Measurements from ENCODE around the gene TMEM132D.

Gene TMEM132D

DNA sequence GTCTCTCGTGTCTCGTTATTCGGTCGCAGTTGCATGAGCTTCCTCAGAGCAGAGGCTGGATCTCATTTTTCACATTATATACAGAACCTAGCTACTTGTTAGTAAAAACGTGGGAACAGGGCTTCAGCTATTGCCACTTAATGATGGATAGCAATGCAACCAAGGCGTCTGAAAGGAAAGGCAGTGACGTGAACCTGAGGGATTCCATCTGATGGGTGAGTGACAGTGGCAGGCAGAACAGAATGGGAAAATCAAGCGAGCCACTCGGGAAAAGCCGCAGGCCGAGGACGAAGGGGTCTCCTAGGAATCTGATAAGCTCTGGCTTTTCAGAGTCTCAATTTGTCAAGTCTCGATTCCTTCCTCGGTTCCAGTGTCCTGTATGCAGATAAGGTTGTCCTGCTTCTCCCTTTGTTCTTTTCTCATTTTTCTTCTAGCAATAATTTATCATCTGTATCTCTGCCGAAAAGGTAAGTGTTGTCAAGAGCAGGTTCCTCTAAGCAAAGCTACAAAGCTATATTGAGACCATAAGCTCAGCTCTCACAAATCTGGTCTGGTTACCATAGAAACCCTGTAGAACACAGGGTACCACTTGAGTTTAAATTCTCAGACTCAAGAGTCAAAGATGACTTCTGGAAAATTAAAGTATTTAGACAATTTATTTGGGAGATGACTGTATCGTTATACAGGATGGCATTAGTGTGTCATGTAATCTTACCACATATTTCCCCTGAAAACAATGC, 633.9 kb downstream of the TMEM132D start:
- DNase-seq (ENCODE audit: low read depth in 4 of 4, low spot score in 1 of 4), result no peak

GRCh38 chr12:129258781-129259318, 645.0 kb downstream of the TMEM132D start:
- no peak for DNase-seq (ENCODE audit: low read depth in 4 of 4, low spot score in 1 of 4)

DNA sequence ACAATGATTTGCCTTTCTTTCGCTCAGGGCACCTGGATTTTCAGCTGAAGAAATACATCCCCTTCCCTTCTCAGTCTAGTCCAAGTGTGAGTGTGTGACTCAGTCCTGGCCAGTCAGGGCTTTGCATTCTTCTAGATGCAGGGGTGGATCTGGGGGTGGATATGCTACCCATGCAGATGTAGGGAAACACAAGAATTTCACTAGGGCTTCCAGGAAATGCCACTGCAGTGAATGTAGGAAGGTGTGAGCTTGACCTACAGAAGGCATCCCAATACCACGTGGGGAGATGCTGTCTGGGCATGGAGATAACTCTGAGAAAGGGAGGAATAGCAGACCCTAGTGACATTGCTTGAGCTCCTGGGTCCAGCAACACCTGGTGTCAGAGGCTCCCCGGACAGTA, 646.3 kb downstream of the TMEM132D start:
- DNase-seq (ENCODE audit: low read depth in 4 of 4, low spot score in 1 of 4), result no peak

DNA sequence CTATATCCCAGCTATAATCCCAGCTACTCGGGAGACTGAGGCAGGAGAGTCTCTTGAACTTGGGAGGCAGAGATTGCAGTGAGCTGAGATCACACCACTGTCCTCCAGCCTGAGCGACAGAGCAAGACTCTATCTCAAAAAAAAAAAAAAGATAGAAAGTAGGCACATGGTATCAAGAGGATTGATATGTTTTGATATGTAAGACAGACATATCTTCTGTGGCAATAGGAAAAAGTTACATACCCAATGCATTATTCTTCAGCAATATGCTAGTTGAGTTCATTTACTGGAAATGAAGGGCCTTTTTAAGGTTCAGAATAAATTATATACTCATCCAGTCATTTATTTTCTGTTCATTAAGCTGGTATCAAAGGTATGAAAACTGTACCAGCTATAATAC, 657.2 kb downstream of the TMEM132D start:
- DNase-seq (ENCODE audit: low read depth in 4 of 4, low spot score in 1 of 4), result no peak

DNA sequence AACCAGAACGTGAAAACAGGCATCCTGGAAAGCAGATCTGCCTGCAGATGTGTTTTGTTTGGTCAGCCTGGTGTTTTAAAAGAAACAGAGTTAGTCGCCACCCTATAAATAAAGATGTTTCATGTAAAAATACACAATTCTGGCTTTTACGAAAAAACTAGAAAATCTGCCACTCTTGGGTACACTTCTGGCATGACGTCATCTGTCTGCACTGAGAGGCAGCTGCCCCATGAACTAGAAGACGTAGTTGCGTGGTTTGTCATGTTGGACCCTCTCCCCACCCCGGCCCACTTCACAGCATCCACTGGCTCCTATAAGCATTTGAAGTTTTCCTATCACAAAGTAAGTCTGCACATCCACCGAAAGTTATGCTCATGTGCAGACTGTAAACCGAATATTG, 658.1 kb downstream of the TMEM132D start:
- no peak for DNase-seq (ENCODE audit: low read depth in 4 of 4, low spot score in 1 of 4)

DNA sequence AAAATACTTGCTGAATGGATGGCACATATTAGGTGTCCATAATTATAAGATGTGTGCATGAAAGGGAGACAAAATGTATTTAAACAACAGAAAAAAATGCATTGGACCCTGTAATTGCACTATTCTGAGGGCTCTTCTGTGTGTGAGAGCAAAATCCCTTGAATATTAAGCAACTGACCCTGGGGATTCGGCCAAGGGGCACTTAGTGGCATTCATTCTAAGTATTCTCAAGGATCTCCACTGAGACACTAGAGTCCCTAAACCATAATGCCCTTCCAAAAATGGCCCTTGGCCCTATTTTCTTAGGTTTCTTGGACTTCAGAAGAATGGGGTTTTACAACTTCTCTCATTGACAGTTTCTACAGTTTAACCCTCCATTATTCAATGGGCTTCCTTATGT, 662.0 kb downstream of the TMEM132D start:
- DNase-seq (ENCODE audit: low read depth in 4 of 4, low spot score in 1 of 4), result no peak

DNA sequence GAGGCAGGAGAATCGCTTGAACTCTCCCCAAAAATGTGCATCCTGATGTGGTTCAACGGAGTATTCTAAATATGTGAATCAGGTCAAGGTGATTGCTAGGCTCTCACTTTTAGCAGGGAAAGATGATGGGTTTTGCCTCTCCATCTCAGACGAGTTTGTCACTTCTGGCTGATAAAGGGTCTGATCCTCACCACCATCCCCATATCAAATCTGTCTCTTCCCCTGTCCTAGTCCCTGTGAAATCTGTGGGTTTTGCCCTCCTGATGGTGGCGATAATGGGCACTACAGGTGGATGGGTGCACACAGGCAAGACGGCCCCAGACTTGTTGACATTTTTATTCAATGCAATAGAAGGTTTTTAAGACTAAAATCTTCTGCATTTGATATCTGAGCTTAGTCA, 665.9 kb downstream of the TMEM132D start:
- DNase-seq (ENCODE audit: low read depth in 4 of 4, low spot score in 1 of 4), result no peak

- DNase-seq (ENCODE audit: low read depth in 4 of 4, low spot score in 1 of 4), result no peak
These were observed 669.6 kb downstream of the TMEM132D start for GRCh38 chr12:129234209-129234608.

DNA sequence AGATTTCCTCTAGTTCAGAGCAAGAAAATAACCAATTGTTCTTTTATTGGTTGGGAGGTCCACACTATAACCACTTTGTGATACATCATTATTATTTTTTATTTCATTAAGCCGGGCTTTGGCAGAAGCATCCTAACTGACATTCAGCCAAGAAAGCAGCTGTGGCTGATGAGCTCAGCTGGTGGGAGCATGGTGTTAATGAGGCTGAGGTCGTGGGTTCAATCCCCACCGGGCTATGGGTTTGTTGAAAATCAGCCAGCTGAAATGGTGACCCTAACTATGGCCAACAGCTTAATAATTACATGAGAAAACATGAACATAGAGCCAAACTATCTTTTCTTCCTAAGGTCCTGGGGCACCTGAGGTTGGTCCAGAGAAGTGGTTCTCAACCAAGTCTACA, 672.3 kb downstream of the TMEM132D start:
- no peak for DNase-seq (ENCODE audit: low read depth in 4 of 4, low spot score in 1 of 4)

GRCh38 chr12:129230995-129231394, 672.8 kb downstream of the TMEM132D start:
- DNase-seq (ENCODE audit: low read depth in 4 of 4, low spot score in 1 of 4), result no peak

GRCh38 chr12:129226851-129227250, 677.0 kb downstream of the TMEM132D start:
- no peak for DNase-seq (ENCODE audit: low read depth in 4 of 4, low spot score in 1 of 4)

DNA sequence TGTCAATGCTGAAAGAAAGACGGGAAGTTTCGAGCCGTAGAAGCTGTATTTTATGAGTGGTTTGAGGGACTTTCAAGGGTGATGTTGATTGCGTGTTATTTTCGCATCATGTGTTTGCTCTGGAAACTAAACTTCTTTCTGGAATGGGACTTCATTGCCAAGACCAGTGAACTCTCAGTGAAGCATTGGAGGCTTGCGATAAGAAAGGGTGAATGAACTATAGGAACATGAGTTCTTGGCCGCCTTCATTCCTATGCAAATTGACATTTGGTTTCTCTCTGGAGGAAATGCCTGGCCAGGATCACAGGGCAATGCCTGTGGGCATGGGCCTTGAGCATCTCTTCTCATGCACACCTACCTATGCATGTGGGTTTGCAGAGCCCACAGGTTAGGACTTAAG, 677.8 kb downstream of the TMEM132D start:
- DNase-seq (ENCODE audit: low read depth in 4 of 4, low spot score in 1 of 4), result no peak

- DNase-seq (ENCODE audit: low read depth in 4 of 4, low spot score in 1 of 4), result no peak
These were observed 688.3 kb downstream of the TMEM132D start for GRCh38 chr12:129215556-129215955.

DNA sequence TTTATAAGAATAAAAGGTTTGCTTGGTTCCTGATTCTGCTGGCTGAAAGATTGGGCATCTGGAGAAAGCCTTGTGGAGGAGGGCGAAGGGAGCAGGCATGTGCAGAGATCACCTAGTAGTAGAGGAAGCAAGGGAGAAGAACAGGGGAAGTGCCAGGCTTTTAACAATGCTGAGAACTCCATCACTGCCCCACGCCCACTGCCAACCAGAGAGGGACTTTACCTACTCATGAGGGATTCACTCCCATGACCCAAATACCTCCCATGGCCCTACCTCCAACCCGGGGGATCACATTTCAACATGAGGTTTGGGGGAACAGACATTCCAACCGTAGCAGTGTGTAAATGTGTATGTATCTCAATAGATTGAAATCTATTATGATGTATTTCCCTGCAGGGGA, 690.3 kb downstream of the TMEM132D start:
- DNase-seq (ENCODE audit: low read depth in 4 of 4, low spot score in 1 of 4), result no peak

DNA sequence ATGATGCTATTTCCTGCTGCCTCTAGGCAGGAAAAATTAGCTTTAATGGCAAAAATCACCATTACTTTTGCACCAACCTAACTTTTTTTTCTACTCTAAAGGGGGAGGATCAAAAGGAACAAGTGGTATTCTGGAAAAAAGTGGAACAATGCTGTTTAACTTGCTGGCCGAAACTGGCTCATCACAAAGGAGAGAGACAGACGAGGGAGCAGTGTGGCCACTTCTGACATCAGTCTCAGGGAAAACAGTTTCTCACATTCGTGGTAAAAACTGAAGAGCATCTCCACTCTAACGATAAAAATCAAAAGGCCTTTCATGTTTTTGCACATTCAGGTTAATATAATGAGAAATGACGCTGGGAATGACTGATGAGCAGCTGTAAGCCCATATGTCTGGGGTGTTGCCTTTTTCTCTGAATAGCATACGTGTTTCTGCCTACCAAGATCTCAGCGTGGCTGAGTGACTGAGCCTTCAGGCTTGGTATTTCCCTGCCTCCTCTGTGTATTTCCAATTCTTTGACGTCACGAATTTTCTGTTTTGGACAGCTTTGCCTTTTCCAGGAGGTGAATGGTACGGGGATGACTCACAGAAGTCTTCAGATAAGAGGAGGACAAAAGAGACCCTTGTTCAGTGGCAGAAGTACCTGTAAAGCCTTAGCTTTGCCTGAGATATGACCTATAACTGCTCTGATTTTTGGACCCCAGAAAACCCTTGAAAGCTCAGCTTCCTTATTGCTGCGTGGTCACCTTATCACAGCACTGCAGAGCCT, 691.8 kb downstream of the TMEM132D start:
- no peak for DNase-seq (ENCODE audit: low read depth in 4 of 4, low spot score in 1 of 4)

DNA sequence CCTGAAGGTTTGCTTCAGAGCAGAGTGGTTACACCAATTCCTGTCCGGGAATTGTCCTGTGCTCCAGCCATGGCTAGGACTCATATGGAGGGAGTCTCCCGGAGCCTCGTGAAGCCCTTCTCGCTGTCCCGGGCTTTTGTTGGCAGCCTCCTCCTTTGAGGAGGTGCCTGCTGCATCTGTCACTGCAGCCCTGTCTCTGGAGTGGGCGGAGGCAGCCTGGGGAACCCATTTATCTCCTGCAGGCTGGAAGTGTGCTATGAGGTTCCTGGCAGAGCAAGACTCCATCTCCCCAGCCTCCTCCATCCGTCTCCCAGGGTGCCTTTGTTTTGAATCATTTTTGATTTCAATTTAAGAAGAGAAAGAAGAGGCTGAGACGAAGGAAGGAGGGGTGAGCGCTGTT, 695.3 kb downstream of the TMEM132D start:
- no peak for DNase-seq (ENCODE audit: low read depth in 4 of 4, low spot score in 1 of 4)

GRCh38 chr12:129207084-129207483, 696.7 kb downstream of the TMEM132D start:
- DNase-seq (ENCODE audit: low read depth in 4 of 4, low spot score in 1 of 4), result no peak

GRCh38 chr12:129203456-129203855, 700.4 kb downstream of the TMEM132D start:
- no peak for DNase-seq (ENCODE audit: low read depth in 4 of 4, low spot score in 1 of 4)

GRCh38 chr12:129202109-129202814, 701.6 kb downstream of the TMEM132D start:
- no peak for DNase-seq (ENCODE audit: low read depth in 4 of 4, low spot score in 1 of 4)

GRCh38 chr12:129201029-129201428, 702.8 kb downstream of the TMEM132D start:
- no peak for DNase-seq (ENCODE audit: low read depth in 4 of 4, low spot score in 1 of 4)

DNA sequence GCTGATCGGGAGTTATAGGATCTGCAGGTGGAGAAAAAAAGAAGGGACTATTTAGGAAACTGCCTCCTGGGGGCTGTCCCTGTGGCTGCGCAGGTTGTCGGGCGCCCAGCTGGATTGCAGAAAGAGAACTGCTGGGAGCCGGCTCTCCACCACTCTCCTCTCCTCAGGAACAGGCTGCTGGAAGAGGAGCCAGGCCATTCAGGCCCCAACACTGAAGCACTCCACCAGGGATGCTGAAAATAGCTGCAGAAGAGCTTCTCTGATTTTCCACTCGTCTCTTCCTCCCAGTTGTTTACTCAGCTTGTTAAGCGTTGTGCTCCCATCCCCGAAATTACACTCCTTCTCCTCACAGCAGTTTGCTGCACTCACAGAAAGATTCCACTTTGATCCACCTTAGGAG, 703.2 kb downstream of the TMEM132D start:
- DNase-seq (ENCODE audit: low read depth in 4 of 4, low spot score in 1 of 4), result no peak

DNA sequence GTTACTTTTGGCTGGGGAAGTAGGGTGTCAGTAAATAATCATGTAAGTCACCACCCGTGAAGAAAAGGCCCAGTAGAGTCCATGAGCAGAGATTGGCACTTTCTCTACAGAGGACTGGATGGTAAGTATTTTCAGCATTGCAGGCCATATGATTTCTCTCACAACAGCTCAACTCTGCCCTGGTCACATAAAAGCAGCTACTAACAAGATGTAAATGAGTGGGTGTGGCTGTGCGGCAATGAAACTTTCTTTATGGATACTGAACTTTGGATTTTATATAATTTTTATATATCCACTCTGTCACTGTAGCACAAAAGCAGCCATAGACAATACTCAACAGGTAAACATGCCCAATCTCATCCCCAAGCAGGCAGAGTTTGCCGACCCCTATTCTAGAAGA, 706.9 kb downstream of the TMEM132D start:
- no peak for DNase-seq (ENCODE audit: low read depth in 4 of 4, low spot score in 1 of 4)
